GM23338 (cell line): ENCODE measurements around the gene EDIL3.

Source experiments
- CREB1 ChIP-seq: fragments of 250-450 bp; sonication (Bioruptor Pico); IDR thresholded peaks from 2 replicates; pipeline ENCODE4 v1.5.0; 2020; ENCODE audit warnings: low read depth, mild to moderate bottlenecking, moderate library complexity
- EZH2 ChIP-seq: fragments of 200-600 bp; sonication (generic); IDR thresholded peaks from one replicate; pipeline ENCODE4 v1.8.0; 2017; ENCODE audit warnings: antibody characterized with exemption, mild to moderate bottlenecking, low read depth; ENCODE audit not compliant: unreplicated experiment
- EZH2phosphoT487 ChIP-seq: fragments of 200-600 bp; sonication (generic); IDR thresholded peaks from one replicate; pipeline ENCODE4 v1.8.1; 2018; ENCODE audit warnings: antibody characterized with exemption; ENCODE audit not compliant: unreplicated experiment
- JUNB ChIP-seq: IDR thresholded peaks from one replicate; pipeline ENCODE4 v1.6.1; 2016; ENCODE audit warnings: antibody characterized with exemption; ENCODE audit not compliant: unreplicated experiment
- POLR2AphosphoS5 ChIP-seq: IDR thresholded peaks from 2 replicates; pipeline ENCODE4 v1.6.1; 2016; ENCODE audit warnings: antibody characterized with exemption, low read depth
- ZNF331 ChIP-seq: fragments of 250-450 bp; sonication (Bioruptor Pico); IDR thresholded peaks from 2 replicates; pipeline ENCODE4 v1.5.0; 2020; ENCODE audit warnings: low read depth, mild to moderate bottlenecking, moderate library complexity
- TF ChIP-seq, protein P1 (sequence below), 2 experiments: fragments of 200-600 bp in 1 of 2; sonication (generic) in 1 of 2; conservative IDR thresholded peaks; 2 replicates each; pipeline versions ENCODE4 v1.5.1 to v1.6.1; 2016 to 2017; ENCODE audit warnings: antibody characterized with exemption in 2 of 2, low read depth in 2 of 2, mild to moderate bottlenecking in 2 of 2, moderate library complexity in 1 of 2
- TF ChIP-seq, protein P2 (sequence below): IDR thresholded peaks from one replicate; pipeline ENCODE4 v1.6.1; 2018; ENCODE audit warnings: antibody characterized with exemption; ENCODE audit not compliant: unreplicated experiment

DNA sequence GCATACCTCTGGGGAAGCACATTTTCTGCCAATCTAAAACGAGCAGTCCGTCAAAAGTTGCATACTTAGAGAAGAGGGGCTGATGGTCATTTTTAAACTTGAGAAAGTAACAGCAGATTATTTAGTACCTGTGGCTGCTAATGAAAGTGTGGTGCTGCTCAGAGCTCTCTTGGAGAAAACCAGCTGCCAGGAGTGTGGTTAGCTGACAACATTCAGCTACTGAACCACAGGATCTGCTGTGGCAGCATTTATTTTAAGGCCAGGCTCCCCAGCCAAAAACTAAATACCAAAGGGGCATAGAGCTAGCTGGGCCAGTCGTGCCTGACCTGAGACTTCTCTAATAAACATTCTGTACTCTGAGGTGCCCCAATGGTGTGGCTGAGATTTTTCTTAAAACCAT, 203.6 kb downstream of the EDIL3 start:
- TF ChIP-seq CREB1 (CRISPR knock-in tag) (no peak), ZNF331 (CRISPR knock-in tag) (no peak), EZH2phosphoT487 (no peak), POLR2AphosphoS5 (no peak), JUNB (no peak), EZH2 (no peak)
- TF ChIP-seq, protein P1, sequence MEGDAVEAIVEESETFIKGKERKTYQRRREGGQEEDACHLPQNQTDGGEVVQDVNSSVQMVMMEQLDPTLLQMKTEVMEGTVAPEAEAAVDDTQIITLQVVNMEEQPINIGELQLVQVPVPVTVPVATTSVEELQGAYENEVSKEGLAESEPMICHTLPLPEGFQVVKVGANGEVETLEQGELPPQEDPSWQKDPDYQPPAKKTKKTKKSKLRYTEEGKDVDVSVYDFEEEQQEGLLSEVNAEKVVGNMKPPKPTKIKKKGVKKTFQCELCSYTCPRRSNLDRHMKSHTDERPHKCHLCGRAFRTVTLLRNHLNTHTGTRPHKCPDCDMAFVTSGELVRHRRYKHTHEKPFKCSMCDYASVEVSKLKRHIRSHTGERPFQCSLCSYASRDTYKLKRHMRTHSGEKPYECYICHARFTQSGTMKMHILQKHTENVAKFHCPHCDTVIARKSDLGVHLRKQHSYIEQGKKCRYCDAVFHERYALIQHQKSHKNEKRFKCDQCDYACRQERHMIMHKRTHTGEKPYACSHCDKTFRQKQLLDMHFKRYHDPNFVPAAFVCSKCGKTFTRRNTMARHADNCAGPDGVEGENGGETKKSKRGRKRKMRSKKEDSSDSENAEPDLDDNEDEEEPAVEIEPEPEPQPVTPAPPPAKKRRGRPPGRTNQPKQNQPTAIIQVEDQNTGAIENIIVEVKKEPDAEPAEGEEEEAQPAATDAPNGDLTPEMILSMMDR (conservative IDR thresholded peaks at IDR 0.05; ENCODE audit: low read depth in 2 of 2): no peak
- TF ChIP-seq, protein P2, sequence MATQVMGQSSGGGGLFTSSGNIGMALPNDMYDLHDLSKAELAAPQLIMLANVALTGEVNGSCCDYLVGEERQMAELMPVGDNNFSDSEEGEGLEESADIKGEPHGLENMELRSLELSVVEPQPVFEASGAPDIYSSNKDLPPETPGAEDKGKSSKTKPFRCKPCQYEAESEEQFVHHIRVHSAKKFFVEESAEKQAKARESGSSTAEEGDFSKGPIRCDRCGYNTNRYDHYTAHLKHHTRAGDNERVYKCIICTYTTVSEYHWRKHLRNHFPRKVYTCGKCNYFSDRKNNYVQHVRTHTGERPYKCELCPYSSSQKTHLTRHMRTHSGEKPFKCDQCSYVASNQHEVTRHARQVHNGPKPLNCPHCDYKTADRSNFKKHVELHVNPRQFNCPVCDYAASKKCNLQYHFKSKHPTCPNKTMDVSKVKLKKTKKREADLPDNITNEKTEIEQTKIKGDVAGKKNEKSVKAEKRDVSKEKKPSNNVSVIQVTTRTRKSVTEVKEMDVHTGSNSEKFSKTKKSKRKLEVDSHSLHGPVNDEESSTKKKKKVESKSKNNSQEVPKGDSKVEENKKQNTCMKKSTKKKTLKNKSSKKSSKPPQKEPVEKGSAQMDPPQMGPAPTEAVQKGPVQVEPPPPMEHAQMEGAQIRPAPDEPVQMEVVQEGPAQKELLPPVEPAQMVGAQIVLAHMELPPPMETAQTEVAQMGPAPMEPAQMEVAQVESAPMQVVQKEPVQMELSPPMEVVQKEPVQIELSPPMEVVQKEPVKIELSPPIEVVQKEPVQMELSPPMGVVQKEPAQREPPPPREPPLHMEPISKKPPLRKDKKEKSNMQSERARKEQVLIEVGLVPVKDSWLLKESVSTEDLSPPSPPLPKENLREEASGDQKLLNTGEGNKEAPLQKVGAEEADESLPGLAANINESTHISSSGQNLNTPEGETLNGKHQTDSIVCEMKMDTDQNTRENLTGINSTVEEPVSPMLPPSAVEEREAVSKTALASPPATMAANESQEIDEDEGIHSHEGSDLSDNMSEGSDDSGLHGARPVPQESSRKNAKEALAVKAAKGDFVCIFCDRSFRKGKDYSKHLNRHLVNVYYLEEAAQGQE: no peak
